Measurements from ENCODE around the gene DPH2. TPM values are rescaled to one million over a fixed set of nuclear protein-coding genes. Genes with fewer than 3 reads are reported as not detected.

The DPH2 gene
- total and polyA plus RNA-seq, 2 of the 8 experiments (the other 6 are each of a cell fraction or from before 2014, with no cell fraction given): 64.9 to 92.1 TPM

DNA sequence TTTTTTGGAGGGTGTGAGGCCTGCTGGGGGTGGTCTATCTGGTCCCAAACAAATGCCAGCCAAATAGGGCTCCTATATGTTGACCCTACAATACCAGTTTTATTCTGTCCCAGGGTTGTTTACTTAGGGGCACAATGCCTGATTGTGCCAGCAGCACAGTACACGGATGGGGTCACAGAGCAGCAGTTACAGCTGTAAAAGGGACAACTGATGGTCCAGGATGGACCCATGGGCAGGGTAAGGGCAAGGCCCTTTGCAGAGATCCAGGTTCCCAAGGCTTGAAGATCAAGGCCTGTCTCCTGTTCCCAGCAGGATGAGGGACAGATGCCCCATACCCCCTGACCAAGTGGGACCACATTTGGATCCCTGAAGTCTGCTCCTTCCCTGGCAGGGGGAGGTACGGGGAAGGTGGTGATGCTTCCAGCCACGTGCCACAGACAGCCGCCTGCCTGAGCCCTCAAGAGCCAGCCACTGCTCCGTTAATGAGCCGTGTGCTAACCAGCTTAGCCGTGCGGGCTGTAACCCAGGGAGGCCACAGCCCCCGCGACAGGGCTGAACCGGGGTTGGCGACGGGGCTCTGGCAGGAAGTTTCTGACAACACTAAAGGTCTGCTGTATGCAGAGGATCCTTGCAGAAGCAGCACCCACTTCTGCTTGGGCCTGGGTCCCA lies 43.3 kb downstream of the DPH2 start (continued):
- TF ChIP-seq, protein P1, sequence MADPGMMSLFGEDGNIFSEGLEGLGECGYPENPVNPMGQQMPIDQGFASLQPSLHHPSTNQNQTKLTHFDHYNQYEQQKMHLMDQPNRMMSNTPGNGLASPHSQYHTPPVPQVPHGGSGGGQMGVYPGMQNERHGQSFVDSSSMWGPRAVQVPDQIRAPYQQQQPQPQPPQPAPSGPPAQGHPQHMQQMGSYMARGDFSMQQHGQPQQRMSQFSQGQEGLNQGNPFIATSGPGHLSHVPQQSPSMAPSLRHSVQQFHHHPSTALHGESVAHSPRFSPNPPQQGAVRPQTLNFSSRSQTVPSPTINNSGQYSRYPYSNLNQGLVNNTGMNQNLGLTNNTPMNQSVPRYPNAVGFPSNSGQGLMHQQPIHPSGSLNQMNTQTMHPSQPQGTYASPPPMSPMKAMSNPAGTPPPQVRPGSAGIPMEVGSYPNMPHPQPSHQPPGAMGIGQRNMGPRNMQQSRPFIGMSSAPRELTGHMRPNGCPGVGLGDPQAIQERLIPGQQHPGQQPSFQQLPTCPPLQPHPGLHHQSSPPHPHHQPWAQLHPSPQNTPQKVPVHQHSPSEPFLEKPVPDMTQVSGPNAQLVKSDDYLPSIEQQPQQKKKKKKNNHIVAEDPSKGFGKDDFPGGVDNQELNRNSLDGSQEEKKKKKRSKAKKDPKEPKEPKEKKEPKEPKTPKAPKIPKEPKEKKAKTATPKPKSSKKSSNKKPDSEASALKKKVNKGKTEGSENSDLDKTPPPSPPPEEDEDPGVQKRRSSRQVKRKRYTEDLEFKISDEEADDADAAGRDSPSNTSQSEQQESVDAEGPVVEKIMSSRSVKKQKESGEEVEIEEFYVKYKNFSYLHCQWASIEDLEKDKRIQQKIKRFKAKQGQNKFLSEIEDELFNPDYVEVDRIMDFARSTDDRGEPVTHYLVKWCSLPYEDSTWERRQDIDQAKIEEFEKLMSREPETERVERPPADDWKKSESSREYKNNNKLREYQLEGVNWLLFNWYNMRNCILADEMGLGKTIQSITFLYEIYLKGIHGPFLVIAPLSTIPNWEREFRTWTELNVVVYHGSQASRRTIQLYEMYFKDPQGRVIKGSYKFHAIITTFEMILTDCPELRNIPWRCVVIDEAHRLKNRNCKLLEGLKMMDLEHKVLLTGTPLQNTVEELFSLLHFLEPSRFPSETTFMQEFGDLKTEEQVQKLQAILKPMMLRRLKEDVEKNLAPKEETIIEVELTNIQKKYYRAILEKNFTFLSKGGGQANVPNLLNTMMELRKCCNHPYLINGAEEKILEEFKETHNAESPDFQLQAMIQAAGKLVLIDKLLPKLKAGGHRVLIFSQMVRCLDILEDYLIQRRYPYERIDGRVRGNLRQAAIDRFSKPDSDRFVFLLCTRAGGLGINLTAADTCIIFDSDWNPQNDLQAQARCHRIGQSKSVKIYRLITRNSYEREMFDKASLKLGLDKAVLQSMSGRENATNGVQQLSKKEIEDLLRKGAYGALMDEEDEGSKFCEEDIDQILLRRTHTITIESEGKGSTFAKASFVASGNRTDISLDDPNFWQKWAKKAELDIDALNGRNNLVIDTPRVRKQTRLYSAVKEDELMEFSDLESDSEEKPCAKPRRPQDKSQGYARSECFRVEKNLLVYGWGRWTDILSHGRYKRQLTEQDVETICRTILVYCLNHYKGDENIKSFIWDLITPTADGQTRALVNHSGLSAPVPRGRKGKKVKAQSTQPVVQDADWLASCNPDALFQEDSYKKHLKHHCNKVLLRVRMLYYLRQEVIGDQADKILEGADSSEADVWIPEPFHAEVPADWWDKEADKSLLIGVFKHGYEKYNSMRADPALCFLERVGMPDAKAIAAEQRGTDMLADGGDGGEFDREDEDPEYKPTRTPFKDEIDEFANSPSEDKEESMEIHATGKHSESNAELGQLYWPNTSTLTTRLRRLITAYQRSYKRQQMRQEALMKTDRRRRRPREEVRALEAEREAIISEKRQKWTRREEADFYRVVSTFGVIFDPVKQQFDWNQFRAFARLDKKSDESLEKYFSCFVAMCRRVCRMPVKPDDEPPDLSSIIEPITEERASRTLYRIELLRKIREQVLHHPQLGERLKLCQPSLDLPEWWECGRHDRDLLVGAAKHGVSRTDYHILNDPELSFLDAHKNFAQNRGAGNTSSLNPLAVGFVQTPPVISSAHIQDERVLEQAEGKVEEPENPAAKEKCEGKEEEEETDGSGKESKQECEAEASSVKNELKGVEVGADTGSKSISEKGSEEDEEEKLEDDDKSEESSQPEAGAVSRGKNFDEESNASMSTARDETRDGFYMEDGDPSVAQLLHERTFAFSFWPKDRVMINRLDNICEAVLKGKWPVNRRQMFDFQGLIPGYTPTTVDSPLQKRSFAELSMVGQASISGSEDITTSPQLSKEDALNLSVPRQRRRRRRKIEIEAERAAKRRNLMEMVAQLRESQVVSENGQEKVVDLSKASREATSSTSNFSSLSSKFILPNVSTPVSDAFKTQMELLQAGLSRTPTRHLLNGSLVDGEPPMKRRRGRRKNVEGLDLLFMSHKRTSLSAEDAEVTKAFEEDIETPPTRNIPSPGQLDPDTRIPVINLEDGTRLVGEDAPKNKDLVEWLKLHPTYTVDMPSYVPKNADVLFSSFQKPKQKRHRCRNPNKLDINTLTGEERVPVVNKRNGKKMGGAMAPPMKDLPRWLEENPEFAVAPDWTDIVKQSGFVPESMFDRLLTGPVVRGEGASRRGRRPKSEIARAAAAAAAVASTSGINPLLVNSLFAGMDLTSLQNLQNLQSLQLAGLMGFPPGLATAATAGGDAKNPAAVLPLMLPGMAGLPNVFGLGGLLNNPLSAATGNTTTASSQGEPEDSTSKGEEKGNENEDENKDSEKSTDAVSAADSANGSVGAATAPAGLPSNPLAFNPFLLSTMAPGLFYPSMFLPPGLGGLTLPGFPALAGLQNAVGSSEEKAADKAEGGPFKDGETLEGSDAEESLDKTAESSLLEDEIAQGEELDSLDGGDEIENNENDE (IDR thresholded peaks at IDR 0.05; ENCODE audit: insufficient replicate concordance, low read length): no peak

Measured in H1 (cell line).